Parathyroid adenoma (tissue), 2 donors: Measurements from ENCODE around the gene STAP2.

Experiments
- H2AFZ ChIP-seq: fragments of 300-600 bp; sonication (generic); one replicate; pipeline ENCODE4 v1.7.0; 2017; ENCODE audit warnings: antibody characterized with exemption, mild to moderate bottlenecking
- H3K27ac ChIP-seq: fragments of 300-600 bp; sonication (generic); one replicate; pipeline ENCODE4 v1.7.0; 2017
- H3K27me3 ChIP-seq: fragments of 300-600 bp; sonication (generic); one replicate; pipeline ENCODE4 v1.7.0; 2017; ENCODE audit warnings: low read length; ENCODE audit not compliant: control insufficient read depth, insufficient read depth
- H3K36me3 ChIP-seq: fragments of 300-600 bp; sonication (generic); one replicate; pipeline ENCODE4 v1.7.0; 2017; ENCODE audit warnings: low read length; ENCODE audit not compliant: control insufficient read depth, insufficient read depth
- H3K4me1 ChIP-seq: fragments of 300-600 bp; sonication (generic); one replicate; pipeline ENCODE4 v1.7.0; 2017; ENCODE audit warnings: control low read depth
- H3K4me2 ChIP-seq: fragments of 300-600 bp; sonication (generic); one replicate; pipeline ENCODE4 v1.7.0; 2017; ENCODE audit warnings: low read length
- H3K4me3 ChIP-seq: fragments of 300-600 bp; sonication (generic); one replicate; pipeline ENCODE4 v1.7.0; 2017; ENCODE audit warnings: low read depth, low read length
- H3K79me2 ChIP-seq: fragments of 300-600 bp; sonication (generic); one replicate; pipeline ENCODE4 v1.7.0; 2017; ENCODE audit warnings: control low read depth
- H3K9ac ChIP-seq: fragments of 300-600 bp; sonication (generic); one replicate; pipeline ENCODE4 v1.7.0; 2017; ENCODE audit warnings: mild to moderate bottlenecking
- H3K9me3 ChIP-seq: fragments of 300-600 bp; sonication (generic); one replicate; pipeline ENCODE4 v1.7.0; 2017; ENCODE audit warnings: low read length; ENCODE audit not compliant: control insufficient read depth
- CTCF ChIP-seq: fragments of 300-600 bp; sonication (generic); IDR thresholded peaks from one replicate; pipeline ENCODE4 v1.7.0; 2017; ENCODE audit warnings: antibody characterized with exemption, mild to moderate bottlenecking
- donor health status: primary hyperparathyroidism.

The STAP2 gene

DNA sequence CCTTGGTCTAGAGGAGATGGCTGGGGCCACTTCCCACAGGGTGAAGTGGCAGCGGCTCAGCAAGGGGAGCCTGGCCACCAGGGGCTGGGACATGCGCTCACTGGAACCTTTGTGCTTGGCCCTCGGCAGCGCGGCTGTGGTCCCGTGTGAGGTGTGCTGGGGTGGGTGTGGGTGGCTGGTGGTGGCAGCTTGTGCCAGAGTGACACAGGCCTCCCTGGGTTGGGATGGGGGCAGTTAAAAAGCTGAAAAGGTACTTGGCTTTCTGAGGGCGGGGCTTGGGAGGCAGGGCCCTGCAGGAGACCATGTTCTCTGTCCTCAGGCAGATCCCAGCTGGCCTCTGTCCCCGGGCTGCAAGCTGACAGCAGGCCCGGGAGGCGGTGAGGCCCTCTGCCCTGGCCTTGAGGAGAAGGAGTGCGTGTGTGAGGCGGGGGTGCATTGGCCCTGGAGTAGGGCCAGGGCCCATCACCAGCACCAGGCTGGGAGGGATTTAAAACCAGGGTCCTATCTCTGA, 22.1 kb upstream of the STAP2 start:
- H3K27me3 ChIP-seq = no peaks in the 10 kb centered on the region
- no peaks in the 10 kb centered on the region for H3K9me3 ChIP-seq
- H3K4me1 ChIP-seq = peaks cover 2% of the 10 kb centered on the region
- H2AFZ ChIP-seq = no peak overlapping the region
- no peak for TF ChIP-seq CTCF
- H3K4me2 ChIP-seq = no peak overlapping the region
- H3K36me3 ChIP-seq = no peaks in the 10 kb centered on the region
- no peak overlapping the region for H3K9ac ChIP-seq
- H3K79me2 ChIP-seq = peaks cover 7% of the 10 kb centered on the region
- no peak overlapping the region for H3K4me3 ChIP-seq
- no peak overlapping the region for H3K27ac ChIP-seq

GRCh38 chr19:4360081-4360569, 21.5 kb upstream of the STAP2 start:
- H2AFZ ChIP-seq = no peak overlapping the region
- H3K27me3 ChIP-seq = no peaks in the 10 kb centered on the region
- no peak overlapping the region for H3K27ac ChIP-seq
- H3K36me3 ChIP-seq = no peaks in the 10 kb centered on the region
- H3K79me2 ChIP-seq = peaks cover 2% of the 10 kb centered on the region
- no peak overlapping the region for H3K9ac ChIP-seq
- H3K9me3 ChIP-seq = no peaks in the 10 kb centered on the region
- no peak overlapping the region for H3K4me3 ChIP-seq
- peaks cover 2% of the 10 kb centered on the region for H3K4me1 ChIP-seq
- TF ChIP-seq CTCF = no peak
- no peak overlapping the region for H3K4me2 ChIP-seq

GRCh38 chr19:4359627-4360000, 21.0 kb upstream of the STAP2 start:
- no peaks in the 10 kb centered on the region for H3K27me3 ChIP-seq
- no peaks in the 10 kb centered on the region for H3K36me3 ChIP-seq
- H3K9ac ChIP-seq = no peak overlapping the region
- no peak overlapping the region for H3K4me3 ChIP-seq
- no peak overlapping the region for H3K4me2 ChIP-seq
- no peak overlapping the region for H3K27ac ChIP-seq
- TF ChIP-seq CTCF = no peak
- H3K79me2 ChIP-seq = no peaks in the 10 kb centered on the region
- peaks cover 2% of the 10 kb centered on the region for H3K4me1 ChIP-seq
- H2AFZ ChIP-seq = no peak overlapping the region
- H3K9me3 ChIP-seq = no peaks in the 10 kb centered on the region

- Histone ChIP-seq H3K36me3 (no peaks in the 10 kb centered on the region), H3K9me3 (no peaks in the 10 kb centered on the region)
Measured at GRCh38 chr19:4358709-4359626, 20.3 kb upstream of the STAP2 start.

More at GRCh38 chr19:4358709-4359626, 20.3 kb upstream of the STAP2 start:
- H2AFZ ChIP-seq = no peak overlapping the region
- no peak overlapping the region for H3K4me3 ChIP-seq
- H3K27ac ChIP-seq = no peak overlapping the region
- no peaks in the 10 kb centered on the region for H3K79me2 ChIP-seq
- TF ChIP-seq CTCF = no peak
- no peaks in the 10 kb centered on the region for H3K27me3 ChIP-seq
- H3K4me2 ChIP-seq = no peak overlapping the region
- no peak overlapping the region for H3K9ac ChIP-seq
- H3K4me1 ChIP-seq = peaks cover 2% of the 10 kb centered on the region
